Measurements from ENCODE around the gene ROR1.

Gene ROR1

GRCh38 chr1:64029037-64029436 lies 255.2 kb downstream of the ROR1 start:
- no peak for ATAC-seq (replicated peaks)
- H3K27me3 Mint-ChIP-seq: no peaks in the 10 kb centered on the region
- H3K4me3 Mint-ChIP-seq: no peak overlapping the region
- H3K36me3 Mint-ChIP-seq: peaks cover 0 to 2% of the 10 kb centered on the region in 2 donors
- no peak overlapping the region for H3K27ac Mint-ChIP-seq
- H3K4me1 Mint-ChIP-seq: no peaks in the 10 kb centered on the region
- H3K9me3 Mint-ChIP-seq: peaks cover 3 to 4% of the 10 kb centered on the region in 2 donors
- no peak for DNase-seq

GRCh38 chr1:64030411-64030810 lies 256.6 kb downstream of the ROR1 start:
- Mint-ChIP-seq H3K4me3 (no peak overlapping the region), H3K27me3 (no peaks in the 10 kb centered on the region), H3K36me3 (peaks cover 0 to 2% of the 10 kb centered on the region in 2 donors), H3K27ac (no peak overlapping the region), H3K9me3 (peaks cover 3 to 4% of the 10 kb centered on the region in 2 donors), H3K4me1 (no peaks in the 10 kb centered on the region)
- ATAC-seq (replicated peaks) (no peak), DNase-seq (no peak)

- no peaks in the 10 kb centered on the region for H3K4me1 Mint-ChIP-seq
- no peak overlapping the region for H3K27ac Mint-ChIP-seq
- ATAC-seq (replicated peaks) (no peak), DNase-seq (no peak)
- H3K9me3 Mint-ChIP-seq: peaks cover 3 to 4% of the 10 kb centered on the region in 2 donors
- no peak overlapping the region for H3K4me3 Mint-ChIP-seq
- H3K36me3 Mint-ChIP-seq: peaks cover 0 to 2% of the 10 kb centered on the region in 2 donors
- H3K27me3 Mint-ChIP-seq: no peaks in the 10 kb centered on the region
Measured at GRCh38 chr1:64031236-64031635, 257.4 kb downstream of the ROR1 start.

- H3K4me1 Mint-ChIP-seq: no peaks in the 10 kb centered on the region
- H3K36me3 Mint-ChIP-seq: peaks cover 0 to 2% of the 10 kb centered on the region in 2 donors
- H3K4me3 Mint-ChIP-seq: no peak overlapping the region
- no peaks in the 10 kb centered on the region for H3K27me3 Mint-ChIP-seq
- H3K27ac Mint-ChIP-seq: no peak overlapping the region
- ATAC-seq (replicated peaks) (no peak), DNase-seq (no peak)
- H3K9me3 Mint-ChIP-seq: peaks cover 3 to 4% of the 10 kb centered on the region in 2 donors
Measured at GRCh38 chr1:64033667-64034220, 259.9 kb downstream of the ROR1 start.

- Mint-ChIP-seq H3K27me3 (no peaks in the 10 kb centered on the region), H3K36me3 (no peaks in the 10 kb centered on the region), H3K4me3 (no peak overlapping the region), H3K27ac (no peak overlapping the region), H3K4me1 (no peaks in the 10 kb centered on the region), H3K9me3 (no peaks in the 10 kb centered on the region)
- ATAC-seq (replicated peaks) (no peak), DNase-seq (no peak)
Measured at GRCh38 chr1:64036549-64036948, 262.7 kb downstream of the ROR1 start.

GRCh38 chr1:64038119-64038518 lies 264.3 kb downstream of the ROR1 start:
- no peak for DNase-seq
- no peaks in the 10 kb centered on the region for H3K27me3 Mint-ChIP-seq
- H3K27ac Mint-ChIP-seq: no peak overlapping the region
- no peaks in the 10 kb centered on the region for H3K4me1 Mint-ChIP-seq
- H3K4me3 Mint-ChIP-seq: no peak overlapping the region
- H3K36me3 Mint-ChIP-seq: no peaks in the 10 kb centered on the region
- ATAC-seq (replicated peaks): no peak
- H3K9me3 Mint-ChIP-seq: no peaks in the 10 kb centered on the region

- ATAC-seq (replicated peaks) (no peak), DNase-seq (no peak)
- Mint-ChIP-seq H3K36me3 (no peaks in the 10 kb centered on the region), H3K27me3 (no peaks in the 10 kb centered on the region), H3K27ac (no peak overlapping the region), H3K9me3 (no peaks in the 10 kb centered on the region), H3K4me1 (no peaks in the 10 kb centered on the region), H3K4me3 (no peak overlapping the region)
Measured at GRCh38 chr1:64038965-64039364, 265.1 kb downstream of the ROR1 start.

- Mint-ChIP-seq H3K27me3 (no peaks in the 10 kb centered on the region), H3K4me3 (no peak overlapping the region)
- no peak for ATAC-seq (replicated peaks)
Measured at GRCh38 chr1:64039390-64039926, 265.6 kb downstream of the ROR1 start.

GRCh38 chr1:64041371-64042131 lies 267.7 kb downstream of the ROR1 start:
- ATAC-seq (replicated peaks) (no peak), DNase-seq (no peak)
- Mint-ChIP-seq H3K27ac (no peak overlapping the region), H3K4me1 (no peaks in the 10 kb centered on the region), H3K27me3 (no peaks in the 10 kb centered on the region), H3K4me3 (no peak overlapping the region), H3K36me3 (no peaks in the 10 kb centered on the region), H3K9me3 (no peaks in the 10 kb centered on the region)

More at GRCh38 chr1:64039390-64039926, 265.6 kb downstream of the ROR1 start:
- Mint-ChIP-seq H3K4me1 (no peaks in the 10 kb centered on the region), H3K27ac (no peak overlapping the region), H3K9me3 (no peaks in the 10 kb centered on the region), H3K36me3 (no peaks in the 10 kb centered on the region)
- DNase-seq: no peak

- Mint-ChIP-seq H3K27ac (no peak overlapping the region), H3K4me3 (no peak overlapping the region), H3K27me3 (no peaks in the 10 kb centered on the region), H3K9me3 (no peaks in the 10 kb centered on the region), H3K4me1 (no peaks in the 10 kb centered on the region), H3K36me3 (no peaks in the 10 kb centered on the region)
- DNase-seq: no peak
- no peak for ATAC-seq (replicated peaks)
Measured at GRCh38 chr1:64042331-64043100, 268.7 kb downstream of the ROR1 start.

GRCh38 chr1:64043288-64043687 lies 269.5 kb downstream of the ROR1 start:
- DNase-seq: no peak

GRCh38 chr1:64043976-64044375 lies 270.2 kb downstream of the ROR1 start:
- no peaks in the 10 kb centered on the region for H3K4me1 Mint-ChIP-seq
- no peak for DNase-seq
- no peaks in the 10 kb centered on the region for H3K27me3 Mint-ChIP-seq
- H3K36me3 Mint-ChIP-seq: no peaks in the 10 kb centered on the region
- no peak for ATAC-seq (replicated peaks)
- no peaks in the 10 kb centered on the region for H3K9me3 Mint-ChIP-seq
- no peak overlapping the region for H3K27ac Mint-ChIP-seq
- no peak overlapping the region for H3K4me3 Mint-ChIP-seq

More at GRCh38 chr1:64043288-64043687, 269.5 kb downstream of the ROR1 start:
- Mint-ChIP-seq H3K27ac (no peak overlapping the region), H3K27me3 (no peaks in the 10 kb centered on the region), H3K36me3 (no peaks in the 10 kb centered on the region), H3K9me3 (no peaks in the 10 kb centered on the region), H3K4me3 (no peak overlapping the region), H3K4me1 (no peaks in the 10 kb centered on the region)
- no peak for ATAC-seq (replicated peaks)

- DNase-seq: no peak
- no peaks in the 10 kb centered on the region for H3K4me1 Mint-ChIP-seq
- H3K27ac Mint-ChIP-seq: no peak overlapping the region
- no peak for ATAC-seq (replicated peaks)
- H3K9me3 Mint-ChIP-seq: no peaks in the 10 kb centered on the region
- peaks cover 0 to 2% of the 10 kb centered on the region in 2 donors for H3K36me3 Mint-ChIP-seq
- no peak overlapping the region for H3K4me3 Mint-ChIP-seq
- no peaks in the 10 kb centered on the region for H3K27me3 Mint-ChIP-seq
Measured at GRCh38 chr1:64046243-64046642, 272.4 kb downstream of the ROR1 start.

- H3K4me3 Mint-ChIP-seq: no peak overlapping the region
- peaks cover 0 to 2% of the 10 kb centered on the region in 2 donors for H3K36me3 Mint-ChIP-seq
- no peak for DNase-seq
- no peaks in the 10 kb centered on the region for H3K4me1 Mint-ChIP-seq
- no peaks in the 10 kb centered on the region for H3K27me3 Mint-ChIP-seq
- no peak overlapping the region for H3K27ac Mint-ChIP-seq
- H3K9me3 Mint-ChIP-seq: no peaks in the 10 kb centered on the region
- no peak for ATAC-seq (replicated peaks)
Measured at GRCh38 chr1:64046891-64047290, 273.1 kb downstream of the ROR1 start.
